GM12864 (cell line): Measurements from ENCODE around the gene KRT33B.

Experiments used
- DNase-seq: peaks from one replicate; pipeline ENCODE4 v3.0.0-alpha.2; 2011; ENCODE audit warnings: low read depth
- H3K4me3 ChIP-seq: 2 replicates; pipeline ENCODE4 v1.5.1; 2011; ENCODE audit warnings: mild to moderate bottlenecking, low read depth, low read length, control low read depth
- CTCF ChIP-seq: IDR thresholded peaks from 2 replicates; pipeline ENCODE4 v1.5.1; 2011; ENCODE audit warnings: low read depth, mild to moderate bottlenecking, moderate library complexity, low read length, control low read depth, inconsistent platforms; ENCODE audit errors: missing control alignments

The KRT33B gene

GRCh38 chr17:41315204-41315794, 54.3 kb downstream of the KRT33B start, which contains the start of gene KRTAP17-1:
Gene KRTAP17-1 (minus strand): TSS chr17:41315710. CDS start chr17:41315650, 60 bp downstream.
- TF ChIP-seq CTCF: no peak
- DNase-seq: no peak
- no peak within 1 kb of the TSS for H3K4me3 ChIP-seq
